GM23338 (cell line): ENCODE results near the gene OSGIN1. TPM values are rescaled to one million over a fixed set of nuclear protein-coding genes. Genes with fewer than 3 reads are reported as not detected.

Experiments
- ATAC-seq: fragments of 200-7000 bp; cut with Tn5 transposase; 3 replicates; pipeline ENCODE4 v1.9.1; 2020
- DNase-seq: peaks from one replicate; pipeline ENCODE4 v3.0.0-alpha.2; 2015; ENCODE audit warnings: low spot score
- H2AFZ ChIP-seq: fragments of 200-600 bp; sonication (generic); 2 replicates; pipeline ENCODE4 v1.8.0; 2016; ENCODE audit warnings: antibody characterized with exemption, mild to moderate bottlenecking, moderate library complexity
- H3F3A ChIP-seq: fragments of 200-600 bp; sonication (generic); replicated peaks from 2 replicates; pipeline ENCODE4 v1.8.0; 2017; ENCODE audit warnings: antibody characterized with exemption, mixed run types, low read depth
- H3K27ac ChIP-seq: fragments of 200-600 bp; sonication (generic); 2 replicates; pipeline ENCODE4 v1.6.1; 2016; ENCODE audit warnings: low read depth
- H3K27me3 ChIP-seq: fragments of 200-600 bp; sonication (generic); 2 replicates; pipeline ENCODE4 v1.8.0; 2016; ENCODE audit warnings: mild to moderate bottlenecking, mixed run types, moderate library complexity; ENCODE audit not compliant: insufficient read depth
- H3K36me3 ChIP-seq: fragments of 200-600 bp; sonication (generic); 2 replicates; pipeline ENCODE4 v1.8.0; 2016; ENCODE audit warnings: mild to moderate bottlenecking; ENCODE audit not compliant: insufficient read depth
- H3K4me1 ChIP-seq: fragments of 200-600 bp; sonication (generic); 2 replicates; pipeline ENCODE4 v1.8.0; 2016; ENCODE audit warnings: mild to moderate bottlenecking, moderate library complexity; ENCODE audit not compliant: insufficient read depth
- H3K4me2 ChIP-seq: fragments of 200-600 bp; sonication (generic); 2 replicates; pipeline ENCODE4 v1.7.1; 2017; ENCODE audit warnings: mixed run types
- H3K4me3 ChIP-seq: fragments of 200-600 bp; sonication (generic); 2 replicates; pipeline ENCODE4 v1.6.1; 2016; ENCODE audit warnings: mixed run types
- H3K79me2 ChIP-seq: fragments of 200-600 bp; sonication (generic); replicated peaks from 2 replicates; pipeline ENCODE4 v1.8.0; 2017; ENCODE audit warnings: mild to moderate bottlenecking; ENCODE audit not compliant: insufficient read depth
- H3K9me2 ChIP-seq: fragments of 200-600 bp; sonication (generic); 2 replicates; pipeline ENCODE4 v1.8.0; 2017; ENCODE audit not compliant: insufficient read depth
- H4K20me1 ChIP-seq: fragments of 200-600 bp; sonication (generic); replicated peaks from 2 replicates; pipeline ENCODE4 v1.8.0; 2017; ENCODE audit warnings: mild to moderate bottlenecking; ENCODE audit not compliant: insufficient read depth
- H3K27ac Mint-ChIP-seq: 2 replicates; pipeline ENCODE4 v1.8.0; 2020; ENCODE audit warnings: inconsistent platforms, mild to moderate bottlenecking, moderate library complexity, mixed read lengths
- H3K27me3 Mint-ChIP-seq: 3 replicates; pipeline ENCODE4 v1.8.0; 2022; ENCODE audit warnings: low read depth, mild to moderate bottlenecking, moderate library complexity, mixed read lengths, inconsistent platforms; ENCODE audit not compliant: insufficient read depth, poor library complexity
- H3K36me3 Mint-ChIP-seq: 3 replicates; pipeline ENCODE4 v1.8.0; 2021; ENCODE audit warnings: low read depth, mild to moderate bottlenecking, inconsistent platforms, moderate library complexity, mixed read lengths
- H3K4me1 Mint-ChIP-seq: 3 replicates; pipeline ENCODE4 v1.8.0; 2020; ENCODE audit warnings: mild to moderate bottlenecking, inconsistent platforms, mixed read lengths
- H3K4me3 Mint-ChIP-seq: 3 replicates; pipeline ENCODE4 v1.8.0; 2021; ENCODE audit warnings: moderate library complexity, mild to moderate bottlenecking, inconsistent platforms, mixed read lengths
- H3K9me3 Mint-ChIP-seq: 3 replicates; pipeline ENCODE4 v1.8.0; 2020; ENCODE audit warnings: moderate library complexity, mild to moderate bottlenecking, inconsistent platforms, mixed read lengths
- CREB1 ChIP-seq: fragments of 250-450 bp; sonication (Bioruptor Pico); IDR thresholded peaks from 2 replicates; pipeline ENCODE4 v1.5.0; 2020; ENCODE audit warnings: low read depth, mild to moderate bottlenecking, moderate library complexity
- EZH2 ChIP-seq: fragments of 200-600 bp; sonication (generic); IDR thresholded peaks from one replicate; pipeline ENCODE4 v1.8.0; 2017; ENCODE audit warnings: antibody characterized with exemption, mild to moderate bottlenecking, low read depth; ENCODE audit not compliant: unreplicated experiment
- EZH2phosphoT487 ChIP-seq: fragments of 200-600 bp; sonication (generic); IDR thresholded peaks from one replicate; pipeline ENCODE4 v1.8.1; 2018; ENCODE audit warnings: antibody characterized with exemption; ENCODE audit not compliant: unreplicated experiment
- NANOG ChIP-seq: IDR thresholded peaks from 2 replicates; pipeline ENCODE4 v1.6.1; 2016; ENCODE audit warnings: antibody characterized with exemption, borderline replicate concordance
- POLR2AphosphoS5 ChIP-seq: IDR thresholded peaks from 2 replicates; pipeline ENCODE4 v1.6.1; 2016; ENCODE audit warnings: antibody characterized with exemption, low read depth
- ZNF114 ChIP-seq: fragments of 250-450 bp; sonication (Bioruptor Pico); IDR thresholded peaks from 2 replicates; pipeline ENCODE4 v1.5.0; 2020; ENCODE audit warnings: mild to moderate bottlenecking, moderate library complexity
- ZNF331 ChIP-seq: fragments of 250-450 bp; sonication (Bioruptor Pico); IDR thresholded peaks from 2 replicates; pipeline ENCODE4 v1.5.0; 2020; ENCODE audit warnings: low read depth, mild to moderate bottlenecking, moderate library complexity
- ZNF462 ChIP-seq: fragments of 250-450 bp; sonication (Bioruptor Pico); IDR thresholded peaks from 2 replicates; pipeline ENCODE4 v1.5.0; 2020; ENCODE audit warnings: mild to moderate bottlenecking, moderate library complexity
- polyA plus RNA-seq: library from polyadenylated mRNA; unstranded; fragments of >200 nt; fragmentation: Nextera tagmentation; extraction: Ambion mirVana; gene quantifications from 2 replicates; pipeline ENCODE4 v1.2.1, GENCODE V29; 2016
- total RNA-seq: library from RNA; depleted of rRNA; stranded (reverse); fragments of >200 nt; shearing (Covaris generic); gene quantifications from 2 replicates; pipeline ENCODE4 v1.2.3, GENCODE V29; 2014
- TF ChIP-seq, protein P1 (sequence below): IDR thresholded peaks from 2 replicates; pipeline ENCODE4 v1.6.1; 2016; ENCODE audit warnings: antibody characterized with exemption
- TF ChIP-seq, protein P2 (sequence below), 2 experiments: fragments of 200-600 bp in 1 of 2; sonication (generic) in 1 of 2; conservative IDR thresholded peaks; 2 replicates each; pipeline versions ENCODE4 v1.5.1 to v1.6.1; 2016 to 2017; ENCODE audit warnings: antibody characterized with exemption in 2 of 2, low read depth in 2 of 2, mild to moderate bottlenecking in 2 of 2, moderate library complexity in 1 of 2

The OSGIN1 gene
- total and polyA plus RNA-seq, 2 experiments from 2014 or later: 0.32 to 1.6 TPM

- peak; percentile 33; the same call in 1 of the 2 replicates for TF ChIP-seq POLR2AphosphoS5
- no peak for TF ChIP-seq NANOG
- no peak for TF ChIP-seq CREB1 (CRISPR knock-in tag)
- TF ChIP-seq EZH2phosphoT487: no peak
- Mint-ChIP-seq H3K27me3 (no peaks in the 10 kb centered on the region), H3K27ac (no peak overlapping the region; the same call in 1 of the 2 replicates), H3K4me3 (no peak overlapping the region), H3K9me3 (no peaks in the 10 kb centered on the region), H3K36me3 (peaks cover 50% of the 10 kb centered on the region), H3K4me1 (peaks cover 24% of the 10 kb centered on the region)
- Histone ChIP-seq H3K79me2 (peaks cover 13% of the 10 kb centered on the region), H3K4me2 (no peak overlapping the region), H2AFZ (no peak overlapping the region), H3K36me3 (peaks cover 3% of the 10 kb centered on the region; the same call in 1 of the 2 replicates), H3K4me1 (peaks cover 16% of the 10 kb centered on the region), H3K27me3 (no peaks in the 10 kb centered on the region), H4K20me1 (peaks cover 16% of the 10 kb centered on the region), H3K4me3 (no peak overlapping the region), H3K9me2 (no peaks in the 10 kb centered on the region), H3F3A (no peaks in the 10 kb centered on the region), H3K27ac (no peak overlapping the region)
- DNase-seq (no peak), ATAC-seq (no peak)
Measured at GRCh38 chr16:83908798-83909197, 44.2 kb upstream of the OSGIN1 start.

GRCh38 chr16:83911290-83911689, 41.8 kb upstream of the OSGIN1 start:
- Mint-ChIP-seq H3K4me3 (no peak overlapping the region), H3K27me3 (peaks cover 7% of the 10 kb centered on the region), H3K9me3 (peaks cover 4% of the 10 kb centered on the region; the same call in 2 of the 3 replicates), H3K4me1 (peaks cover 24% of the 10 kb centered on the region), H3K36me3 (peaks cover 69% of the 10 kb centered on the region), H3K27ac (no peak overlapping the region)
- H3K4me2 ChIP-seq: no peak overlapping the region
- no peak for DNase-seq
- H3K36me3 ChIP-seq: peaks cover 10% of the 10 kb centered on the region; the same call in 1 of the 2 replicates
- no peak for ATAC-seq
- 0 out of 2 replicates have a peak, but pooled peaks cover 3% of the 10 kb centered on the region for H3K79me2 ChIP-seq
- no peaks in the 10 kb centered on the region for H3K27me3 ChIP-seq
- H3K4me3 ChIP-seq: no peak overlapping the region
- H4K20me1 ChIP-seq: peaks cover 11% of the 10 kb centered on the region
- no peak overlapping the region for H3K27ac ChIP-seq
- no peak overlapping the region for H2AFZ ChIP-seq
- H3F3A ChIP-seq: no peaks in the 10 kb centered on the region
- peaks cover 16% of the 10 kb centered on the region for H3K4me1 ChIP-seq
- H3K9me2 ChIP-seq: no peaks in the 10 kb centered on the region
- TF ChIP-seq NANOG: no peak
- no peak for TF ChIP-seq CREB1 (CRISPR knock-in tag)
- TF ChIP-seq EZH2: no peak
- TF ChIP-seq, protein P1, sequence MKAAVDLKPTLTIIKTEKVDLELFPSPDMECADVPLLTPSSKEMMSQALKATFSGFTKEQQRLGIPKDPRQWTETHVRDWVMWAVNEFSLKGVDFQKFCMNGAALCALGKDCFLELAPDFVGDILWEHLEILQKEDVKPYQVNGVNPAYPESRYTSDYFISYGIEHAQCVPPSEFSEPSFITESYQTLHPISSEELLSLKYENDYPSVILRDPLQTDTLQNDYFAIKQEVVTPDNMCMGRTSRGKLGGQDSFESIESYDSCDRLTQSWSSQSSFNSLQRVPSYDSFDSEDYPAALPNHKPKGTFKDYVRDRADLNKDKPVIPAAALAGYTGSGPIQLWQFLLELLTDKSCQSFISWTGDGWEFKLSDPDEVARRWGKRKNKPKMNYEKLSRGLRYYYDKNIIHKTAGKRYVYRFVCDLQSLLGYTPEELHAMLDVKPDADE: no peak
- no peak for TF ChIP-seq POLR2AphosphoS5
- no peak for TF ChIP-seq ZNF462 (CRISPR knock-in tag)
- no peak for TF ChIP-seq ZNF331 (CRISPR knock-in tag)
- TF ChIP-seq, protein P2, sequence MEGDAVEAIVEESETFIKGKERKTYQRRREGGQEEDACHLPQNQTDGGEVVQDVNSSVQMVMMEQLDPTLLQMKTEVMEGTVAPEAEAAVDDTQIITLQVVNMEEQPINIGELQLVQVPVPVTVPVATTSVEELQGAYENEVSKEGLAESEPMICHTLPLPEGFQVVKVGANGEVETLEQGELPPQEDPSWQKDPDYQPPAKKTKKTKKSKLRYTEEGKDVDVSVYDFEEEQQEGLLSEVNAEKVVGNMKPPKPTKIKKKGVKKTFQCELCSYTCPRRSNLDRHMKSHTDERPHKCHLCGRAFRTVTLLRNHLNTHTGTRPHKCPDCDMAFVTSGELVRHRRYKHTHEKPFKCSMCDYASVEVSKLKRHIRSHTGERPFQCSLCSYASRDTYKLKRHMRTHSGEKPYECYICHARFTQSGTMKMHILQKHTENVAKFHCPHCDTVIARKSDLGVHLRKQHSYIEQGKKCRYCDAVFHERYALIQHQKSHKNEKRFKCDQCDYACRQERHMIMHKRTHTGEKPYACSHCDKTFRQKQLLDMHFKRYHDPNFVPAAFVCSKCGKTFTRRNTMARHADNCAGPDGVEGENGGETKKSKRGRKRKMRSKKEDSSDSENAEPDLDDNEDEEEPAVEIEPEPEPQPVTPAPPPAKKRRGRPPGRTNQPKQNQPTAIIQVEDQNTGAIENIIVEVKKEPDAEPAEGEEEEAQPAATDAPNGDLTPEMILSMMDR (conservative IDR thresholded peaks at IDR 0.05; ENCODE audit: low read depth in 2 of 2): no peak
- TF ChIP-seq ZNF114 (CRISPR knock-in tag): no peak
- no peak for TF ChIP-seq EZH2phosphoT487
